HUES6 (cell line): ENCODE measurements around the gene MRAP.

Experiments
- H3K27ac ChIP-seq: 2 replicates; pipeline ENCODE4 v1.7.0; 2013; ENCODE audit warnings: low read depth, mild to moderate bottlenecking, low read length, inconsistent platforms
- H3K27me3 ChIP-seq: 2 replicates; pipeline ENCODE4 v1.6.1; 2013; ENCODE audit warnings: low read length; ENCODE audit not compliant: control insufficient read depth, insufficient read depth
- H3K36me3 ChIP-seq: 2 replicates; pipeline ENCODE4 v1.6.1; 2013; ENCODE audit warnings: low read length; ENCODE audit not compliant: control insufficient read depth, insufficient read depth
- H3K4me1 ChIP-seq: 2 replicates; pipeline ENCODE4 v1.6.1; 2013; ENCODE audit warnings: low read length; ENCODE audit not compliant: control insufficient read depth, insufficient read depth
- H3K4me3 ChIP-seq: 2 replicates; pipeline ENCODE4 v1.5.1; 2013; ENCODE audit warnings: low read depth, low read length
- H3K9ac ChIP-seq: one replicate; pipeline ENCODE4 v1.6.1; 2013; ENCODE audit warnings: mild to moderate bottlenecking, low read length
- H3K9me3 ChIP-seq: 2 replicates; pipeline ENCODE4 v1.6.1; 2013; ENCODE audit warnings: low read depth, low read length; ENCODE audit not compliant: control insufficient read depth, insufficient read depth

The MRAP gene

DNA sequence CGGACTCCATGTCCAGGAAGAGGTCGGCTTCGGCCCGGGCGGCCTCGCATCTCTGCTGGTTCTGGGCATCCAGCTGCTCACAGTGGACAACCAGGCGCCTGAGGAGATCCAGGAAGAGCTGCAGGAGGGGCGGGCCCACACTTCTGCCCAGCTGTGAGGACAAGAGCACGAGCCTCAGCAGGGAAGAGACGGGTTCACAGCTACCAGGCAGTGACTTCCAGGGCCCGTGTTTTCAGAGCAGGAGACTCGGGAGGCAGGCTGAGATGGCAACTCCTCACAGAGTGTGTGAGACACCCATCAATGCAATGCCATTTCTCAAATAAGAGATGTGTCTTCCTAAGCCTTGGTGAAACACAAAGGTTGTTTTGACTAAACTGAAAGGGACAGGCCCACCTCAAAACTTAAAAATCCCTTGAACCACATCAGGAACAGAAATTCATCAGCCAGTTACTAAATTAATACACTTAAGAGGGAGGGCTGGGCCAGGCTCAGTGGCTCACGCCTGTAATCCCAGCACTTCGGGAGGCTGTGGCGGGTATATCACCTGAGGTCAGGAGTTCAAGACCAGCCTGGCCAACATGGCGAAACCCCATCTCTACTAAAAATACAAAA is 50.8 kb downstream of the MRAP start:
- Histone ChIP-seq H3K9me3 (0 out of 2 replicates have a peak, but pooled peaks cover under 1% of the 10 kb centered on the region), H3K27ac (no peak overlapping the region), H3K4me3 (no peak overlapping the region), H3K9ac (no peak overlapping the region), H3K36me3 (peaks cover 100% of the 10 kb centered on the region), H3K27me3 (no peaks in the 10 kb centered on the region), H3K4me1 (no peaks in the 10 kb centered on the region)

DNA sequence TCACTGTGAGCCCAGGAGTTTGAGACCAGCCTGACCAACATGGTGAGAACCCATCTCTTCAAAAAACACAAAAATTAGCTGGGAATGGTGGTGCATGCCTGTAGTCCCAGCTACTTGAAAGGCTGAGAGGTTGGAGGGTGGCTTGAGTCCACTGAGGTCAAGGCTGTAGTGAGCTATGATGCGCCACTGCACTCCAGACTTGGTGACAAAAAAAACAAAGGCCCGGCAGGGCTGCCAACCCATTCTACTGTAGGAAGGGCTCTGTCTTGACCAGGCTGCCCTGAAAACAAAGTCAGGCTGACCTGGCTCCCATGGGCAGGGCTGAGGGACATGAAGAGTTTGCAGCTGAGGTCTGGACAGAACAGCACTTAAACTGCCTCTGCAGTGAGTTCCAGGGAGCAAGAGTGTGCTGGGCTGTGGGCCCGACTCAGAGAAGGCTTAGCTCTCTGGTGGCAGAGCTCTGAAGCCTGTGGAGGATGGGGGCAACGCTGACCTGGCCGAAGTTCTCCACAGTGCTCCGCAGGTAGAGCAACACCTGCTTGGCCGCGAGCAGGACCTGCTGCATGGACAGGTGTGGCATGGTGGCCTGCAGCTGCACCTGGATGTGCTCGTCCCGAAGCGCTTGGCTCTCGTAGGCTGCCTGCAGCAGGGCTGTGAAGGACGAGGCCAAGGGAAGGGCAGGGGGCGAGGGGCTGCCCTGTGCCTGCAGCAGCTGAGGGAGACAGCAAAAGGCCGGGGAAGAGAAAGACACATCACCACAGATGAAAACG is 51.7 kb downstream of the MRAP start:
- H3K4me3 ChIP-seq = no peak overlapping the region
- H3K36me3 ChIP-seq = peaks cover 100% of the 10 kb centered on the region
- H3K27me3 ChIP-seq = no peaks in the 10 kb centered on the region
- H3K9me3 ChIP-seq = no peaks in the 10 kb centered on the region
- H3K4me1 ChIP-seq = no peaks in the 10 kb centered on the region
- no peak overlapping the region for H3K9ac ChIP-seq
- no peak overlapping the region for H3K27ac ChIP-seq

DNA sequence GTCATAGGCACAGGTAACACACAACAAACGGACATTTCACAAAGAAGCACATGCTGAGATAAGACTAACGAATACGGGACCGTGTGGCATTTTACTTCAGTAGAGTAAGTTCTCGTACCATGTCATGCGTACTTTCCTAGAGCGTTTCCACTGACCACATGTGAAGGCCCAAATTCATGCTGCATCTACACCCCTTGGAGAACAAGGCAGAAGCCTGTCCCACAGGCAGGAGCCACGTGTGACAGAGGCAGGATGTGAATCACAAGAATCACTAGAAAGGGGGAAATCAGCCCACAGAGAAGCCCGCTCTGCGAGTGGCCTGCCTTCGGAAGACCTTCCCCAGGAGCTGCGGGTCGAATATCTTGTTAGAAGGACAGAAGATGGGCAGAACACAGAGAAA is 52.3 kb downstream of the MRAP start:
- no peaks in the 10 kb centered on the region for H3K9me3 ChIP-seq
- H3K27ac ChIP-seq = no peak overlapping the region
- no peaks in the 10 kb centered on the region for H3K4me1 ChIP-seq
- peaks cover 100% of the 10 kb centered on the region for H3K36me3 ChIP-seq
- H3K9ac ChIP-seq = no peak overlapping the region
- H3K4me3 ChIP-seq = no peak overlapping the region
- no peaks in the 10 kb centered on the region for H3K27me3 ChIP-seq

DNA sequence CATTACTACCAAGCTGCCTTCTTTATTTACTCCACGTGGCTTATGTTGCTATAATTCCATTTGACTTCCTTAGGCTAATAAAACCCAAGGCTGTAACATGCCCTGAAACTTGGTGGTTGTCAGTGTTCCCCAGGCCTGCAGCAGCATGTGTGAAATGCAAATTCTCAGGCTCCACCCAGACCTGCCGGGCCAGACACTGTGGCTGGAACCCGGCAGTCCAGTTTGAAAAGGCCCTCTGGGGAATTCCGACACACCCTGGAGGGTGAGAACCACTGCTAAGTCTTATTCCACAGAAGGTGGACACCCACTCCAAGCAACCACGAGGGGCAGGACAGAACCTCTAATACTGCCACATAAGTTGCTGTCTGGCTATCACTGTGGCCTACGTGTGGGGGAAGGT is 52.8 kb downstream of the MRAP start:
- H3K27ac ChIP-seq = no peak overlapping the region
- H3K36me3 ChIP-seq = peaks cover 100% of the 10 kb centered on the region
- H3K9me3 ChIP-seq = no peaks in the 10 kb centered on the region

DNA sequence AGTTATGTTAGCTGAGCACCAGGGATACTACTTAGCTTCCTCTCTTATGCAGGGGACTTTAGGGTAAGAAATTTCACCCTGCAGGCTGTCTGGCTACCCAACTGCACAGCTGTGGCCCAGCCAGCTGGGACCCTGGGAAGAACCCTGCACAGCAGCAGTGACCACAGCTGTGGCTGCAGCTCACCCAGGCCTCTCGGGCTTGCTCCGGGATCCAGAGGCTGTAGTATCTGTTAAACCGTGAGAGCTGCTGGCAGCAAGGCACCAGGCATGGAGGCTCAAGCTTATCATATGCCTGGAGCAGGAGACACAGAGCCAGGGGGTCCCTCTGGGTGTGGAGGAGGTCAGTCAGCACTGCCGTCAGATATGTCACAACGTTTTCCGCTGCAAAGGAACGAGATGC is 53.9 kb downstream of the MRAP start:
- no peaks in the 10 kb centered on the region for H3K27me3 ChIP-seq
- no peaks in the 10 kb centered on the region for H3K9me3 ChIP-seq
- peaks cover 99% of the 10 kb centered on the region for H3K36me3 ChIP-seq
- H3K27ac ChIP-seq = no peak overlapping the region
- H3K4me3 ChIP-seq = no peak overlapping the region
- H3K9ac ChIP-seq = no peak overlapping the region
- no peaks in the 10 kb centered on the region for H3K4me1 ChIP-seq

More for the DNA sequence above, 52.8 kb downstream of the MRAP start:
- Histone ChIP-seq H3K27me3 (no peaks in the 10 kb centered on the region), H3K4me3 (no peak overlapping the region), H3K4me1 (no peaks in the 10 kb centered on the region), H3K9ac (no peak overlapping the region)

DNA sequence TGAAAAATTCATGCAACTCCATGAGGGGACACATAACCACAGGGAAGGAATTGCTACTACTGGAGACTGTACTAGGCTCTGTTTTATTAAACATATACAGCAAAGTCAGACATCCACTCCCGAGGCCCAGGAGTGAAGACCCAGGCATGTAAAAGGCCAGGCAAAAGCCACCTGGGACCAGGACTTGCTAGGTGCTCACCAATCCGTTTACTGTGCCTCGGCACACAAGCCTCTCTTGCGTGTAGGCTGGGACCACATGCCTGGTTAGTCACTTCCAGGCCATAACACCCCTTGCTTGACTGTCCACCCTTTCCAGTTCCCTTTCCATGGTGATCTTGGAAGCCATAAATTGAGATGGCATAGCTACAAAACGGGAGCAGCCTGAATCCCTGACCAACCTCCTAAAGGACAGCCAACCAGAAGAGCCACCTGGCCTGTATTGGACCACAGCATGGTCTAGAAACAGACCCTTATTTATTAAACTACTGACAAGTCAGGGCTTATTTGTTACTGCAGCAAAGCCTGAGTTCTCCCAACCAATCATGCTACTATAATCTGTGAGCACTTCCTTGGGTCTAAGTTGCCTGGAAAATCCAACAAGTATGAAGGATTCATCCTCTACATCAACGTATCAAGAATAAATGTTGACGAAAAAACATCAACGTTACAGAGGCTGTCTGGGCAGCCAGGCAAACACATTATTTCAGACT is 54.5 kb downstream of the MRAP start:
- peaks cover 98% of the 10 kb centered on the region for H3K36me3 ChIP-seq
- no peak overlapping the region for H3K27ac ChIP-seq

DNA sequence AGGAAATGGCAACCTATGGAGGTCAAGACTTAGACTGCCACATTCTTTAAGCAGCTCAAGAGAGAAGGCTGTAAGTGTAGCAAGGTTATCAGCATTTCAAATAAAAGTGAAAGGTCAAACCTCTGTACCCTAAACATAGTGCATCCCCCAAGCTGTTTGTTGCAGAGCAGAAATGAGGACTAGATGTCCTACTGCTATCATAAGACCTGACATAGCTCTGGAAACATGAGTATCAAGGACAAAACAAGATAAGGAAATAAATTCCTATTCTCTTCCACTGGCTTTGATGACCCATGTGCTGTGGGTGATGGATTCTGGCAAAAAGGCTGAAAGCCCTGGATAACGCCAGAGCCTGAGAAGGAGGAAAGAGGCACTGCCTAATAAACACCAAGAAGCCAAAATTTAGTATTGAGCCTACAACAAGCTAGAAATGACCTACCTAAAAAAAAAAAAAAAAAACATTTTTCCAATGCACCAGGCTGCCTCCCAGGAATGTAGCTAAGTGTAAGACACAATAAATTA is 58.3 kb downstream of the MRAP start:
- no peaks in the 10 kb centered on the region for H3K4me1 ChIP-seq
- peaks cover 98% of the 10 kb centered on the region for H3K36me3 ChIP-seq
- H3K9ac ChIP-seq = no peak overlapping the region
- no peaks in the 10 kb centered on the region for H3K27me3 ChIP-seq
- H3K9me3 ChIP-seq = no peaks in the 10 kb centered on the region
- no peak overlapping the region for H3K4me3 ChIP-seq
- H3K27ac ChIP-seq = no peak overlapping the region

More for the DNA sequence above, 54.5 kb downstream of the MRAP start:
- no peaks in the 10 kb centered on the region for H3K9me3 ChIP-seq
- H3K4me3 ChIP-seq = no peak overlapping the region
- H3K4me1 ChIP-seq = no peaks in the 10 kb centered on the region
- H3K27me3 ChIP-seq = no peaks in the 10 kb centered on the region
- H3K9ac ChIP-seq = no peak overlapping the region

DNA sequence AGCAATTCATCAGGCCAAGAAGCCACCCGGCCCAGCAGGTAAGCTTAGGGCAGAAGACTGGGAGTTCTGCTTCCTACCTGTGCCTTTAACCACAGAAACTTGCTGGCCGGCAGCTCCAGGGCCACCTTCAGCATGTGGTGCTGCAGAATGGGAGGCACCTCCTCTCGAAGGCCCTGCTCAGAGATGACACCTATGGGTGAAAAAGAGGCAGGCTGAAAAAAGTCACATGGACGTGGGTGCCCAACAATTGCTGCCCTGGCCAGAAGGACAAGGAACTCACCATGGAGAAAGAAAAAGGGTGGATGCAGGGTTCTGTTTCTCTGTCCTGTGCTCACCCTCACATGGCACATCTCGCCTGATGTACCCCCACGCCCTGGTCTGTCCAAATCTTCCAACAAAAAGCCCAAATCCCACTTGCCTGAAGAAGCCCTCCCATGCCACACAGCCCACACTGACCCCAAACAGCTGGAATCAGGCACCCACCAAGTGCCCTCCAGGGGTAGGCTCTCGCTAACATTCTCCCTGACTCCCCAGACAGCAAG is 61.1 kb downstream of the MRAP start:
- Histone ChIP-seq H3K27me3 (no peaks in the 10 kb centered on the region), H3K9ac (no peak overlapping the region), H3K4me3 (no peak overlapping the region), H3K9me3 (no peaks in the 10 kb centered on the region), H3K27ac (no peak overlapping the region), H3K4me1 (no peaks in the 10 kb centered on the region), H3K36me3 (peaks cover 98% of the 10 kb centered on the region)

DNA sequence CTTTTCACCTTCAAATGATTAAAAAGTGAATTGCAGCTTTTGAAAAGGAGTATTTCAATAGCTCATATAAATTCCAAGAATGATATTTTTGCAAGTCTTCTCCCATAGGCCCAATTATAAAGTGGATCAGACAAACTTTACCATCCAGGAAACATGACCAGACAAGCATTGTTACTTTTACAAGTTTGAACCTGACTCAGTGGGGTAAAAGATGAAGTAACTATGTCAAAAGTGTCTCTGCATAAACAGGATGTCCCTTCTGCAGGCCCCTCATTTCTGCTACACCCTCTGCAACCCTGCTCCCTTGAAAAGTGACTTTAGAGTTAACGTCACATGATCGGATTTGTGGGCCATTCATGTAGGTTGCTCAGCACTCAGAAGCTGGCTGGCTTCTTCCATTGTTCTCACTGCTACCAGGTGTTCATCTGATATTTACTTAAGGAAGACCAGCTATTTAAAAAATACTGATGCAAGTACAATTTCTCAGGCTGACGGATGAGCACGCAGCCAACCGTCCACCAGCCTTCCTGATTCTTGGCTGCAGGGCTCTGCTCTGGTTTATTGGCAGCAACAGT is 61.8 kb downstream of the MRAP start:
- H3K9me3 ChIP-seq = no peaks in the 10 kb centered on the region
- H3K36me3 ChIP-seq = peaks cover 98% of the 10 kb centered on the region
- no peaks in the 10 kb centered on the region for H3K27me3 ChIP-seq
- no peak overlapping the region for H3K4me3 ChIP-seq
- no peaks in the 10 kb centered on the region for H3K4me1 ChIP-seq
- no peak overlapping the region for H3K9ac ChIP-seq
- H3K27ac ChIP-seq = no peak overlapping the region
